ENCODE data around the gene DLX3.
A peak's percentile ranks its signal among the peaks of the same experiment; 100 is the strongest.

The DLX3 gene

DNA sequence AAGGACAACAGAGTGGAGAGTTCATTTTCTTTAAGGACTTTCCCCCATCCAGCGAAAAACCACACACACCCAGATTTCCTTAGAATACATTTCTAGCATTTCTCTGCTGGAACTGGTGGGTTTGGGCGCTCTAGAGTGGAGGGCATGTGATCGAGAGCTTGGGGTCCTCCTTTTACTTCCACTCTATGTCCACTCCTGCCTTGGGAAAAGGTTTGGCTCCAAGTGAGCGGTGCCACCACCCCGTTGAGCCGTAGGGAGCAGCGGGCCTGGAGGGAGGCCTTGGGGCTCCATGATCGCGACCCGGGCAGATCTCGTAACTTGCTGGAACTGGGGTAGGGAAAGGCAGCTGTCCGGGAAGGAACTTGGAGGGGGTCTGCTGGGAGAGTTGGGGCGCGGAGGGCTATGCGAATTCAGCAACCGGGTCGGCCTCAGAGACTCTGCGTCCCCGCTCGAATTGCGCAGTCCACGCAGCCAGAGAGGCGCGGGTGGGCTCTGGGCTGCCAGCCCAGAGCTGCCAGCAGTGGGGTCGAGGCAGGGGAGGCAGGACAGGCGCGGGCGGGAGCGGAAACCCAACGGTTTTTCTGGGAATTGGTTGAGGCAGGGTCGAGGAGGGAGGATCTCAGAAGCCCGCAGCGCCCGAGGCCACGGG, 23.7 kb downstream of the DLX3 start:
- no peak for DNase-seq

DNA sequence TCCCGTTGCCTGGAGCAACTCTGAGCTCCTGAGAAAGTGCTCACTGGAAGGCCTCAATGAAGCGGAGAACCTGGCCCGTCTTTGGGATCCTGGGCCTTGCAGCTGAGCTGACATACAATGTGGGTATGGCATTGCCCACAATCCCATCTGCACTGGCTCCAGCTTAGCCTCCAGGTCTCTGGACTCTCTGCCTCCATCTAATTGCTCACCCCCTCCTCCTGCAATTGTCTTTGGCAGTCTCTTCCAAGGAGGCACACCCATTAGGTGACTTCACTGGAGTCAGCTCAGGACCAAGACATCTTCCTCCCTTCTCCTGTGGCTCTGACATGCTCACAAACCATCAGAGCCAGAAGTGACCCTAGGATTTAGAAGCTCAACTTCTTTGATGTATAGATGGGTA, 24.5 kb downstream of the DLX3 start:
- no peak for DNase-seq

DNA sequence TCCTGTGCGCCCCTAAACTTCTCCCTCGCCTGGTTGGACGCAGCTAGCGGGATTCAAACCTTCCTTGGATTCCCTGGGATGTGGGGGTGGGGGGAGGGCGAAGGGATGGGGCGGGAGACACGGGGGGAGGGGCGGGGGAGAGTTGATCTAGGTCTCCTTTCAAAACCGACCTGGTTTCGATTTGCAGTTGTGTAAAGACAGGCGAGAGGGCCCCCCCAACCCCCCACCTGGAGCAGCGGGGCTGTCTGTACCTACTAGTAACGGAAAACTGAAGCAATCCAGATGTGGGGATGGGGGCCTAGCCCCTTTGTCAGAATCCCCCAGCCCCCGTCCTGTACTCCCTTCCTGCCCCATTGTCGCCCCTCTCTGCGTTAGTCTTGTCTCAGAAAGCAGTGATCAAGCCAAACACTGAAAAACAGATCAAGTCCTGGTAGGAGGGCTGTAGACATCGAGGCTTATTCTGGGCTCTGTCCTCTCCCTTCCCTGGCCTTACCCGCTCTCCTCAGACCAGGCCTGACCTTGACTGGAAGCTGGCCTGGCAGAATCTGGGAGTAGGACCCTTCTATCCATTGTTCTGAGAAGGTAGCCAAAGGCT, 25.1 kb downstream of the DLX3 start:
- no peak for DNase-seq

DNA sequence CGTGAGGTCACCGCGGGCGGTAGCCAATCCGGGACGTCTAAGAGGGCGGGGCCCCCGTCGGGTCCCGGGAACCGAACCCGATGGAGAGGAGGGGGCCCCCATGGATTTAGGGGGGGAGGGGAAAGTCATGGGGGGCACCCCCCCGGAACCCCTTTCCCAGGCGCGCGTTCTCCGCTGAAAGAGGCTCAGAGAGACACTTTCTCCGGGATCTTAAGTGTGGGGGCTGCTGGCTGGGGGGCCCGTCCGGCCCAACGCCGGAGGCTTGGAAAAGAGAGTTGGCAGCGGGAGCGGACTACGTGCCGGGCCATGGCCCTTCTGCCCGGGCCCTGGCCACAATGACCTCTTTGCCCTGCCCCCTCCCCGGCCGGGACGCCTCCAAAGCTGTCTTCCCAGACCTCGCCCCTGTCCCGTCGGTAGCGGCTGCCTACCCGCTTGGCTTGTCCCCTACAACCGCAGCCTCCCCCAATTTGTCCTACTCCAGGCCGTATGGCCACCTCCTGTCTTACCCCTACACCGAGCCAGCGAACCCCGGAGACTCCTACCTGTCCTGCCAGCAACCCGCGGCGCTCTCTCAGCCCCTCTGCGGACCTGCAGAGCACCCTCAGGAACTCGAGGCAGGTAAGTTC, 25.8 kb downstream of the DLX3 start, which contains the start of gene DLX4:
TSS of gene DLX4 (plus strand) at position 57 of the 626 bp plus-strand sequence. CDS start at position 336, 279 bp downstream.
- DNase-seq, result no peak

DNA sequence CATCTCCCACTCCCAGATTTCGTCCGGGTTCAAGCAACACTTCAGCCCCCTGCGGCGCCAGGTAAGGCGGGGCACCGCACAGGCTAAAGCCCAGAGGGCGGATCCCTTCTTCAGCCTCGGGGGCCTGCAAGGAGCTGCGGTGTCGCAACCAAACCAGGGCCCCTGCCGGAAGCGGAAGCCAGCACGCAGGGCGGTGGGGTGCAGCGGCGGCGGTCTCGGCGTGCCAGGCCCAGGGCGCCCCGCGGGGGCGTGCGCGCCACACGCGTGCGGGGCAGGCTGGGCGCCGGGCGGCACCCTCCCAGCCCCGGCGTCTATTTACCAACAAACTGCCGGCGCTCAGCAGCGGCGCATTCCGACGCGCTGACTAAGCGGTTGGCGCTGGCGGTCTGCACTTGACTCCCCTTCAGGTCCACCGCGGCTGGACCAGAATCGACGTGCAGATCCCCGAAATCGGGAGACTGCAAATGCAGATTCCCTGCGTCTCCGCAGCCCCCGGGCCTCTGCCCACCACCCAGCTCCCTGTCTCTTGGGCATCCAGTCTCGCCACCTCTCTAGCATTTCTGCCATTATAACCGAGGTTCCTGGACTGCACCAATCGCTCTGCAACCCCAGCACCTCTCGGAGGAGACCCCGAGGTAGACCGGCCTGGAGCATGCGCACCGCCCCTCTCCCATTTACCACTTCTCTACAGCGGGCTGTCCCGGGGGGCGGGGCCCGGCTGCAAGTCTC, 26.5 kb downstream of the DLX3 start:
- peak in 3 of 4 experiments; percentile 34 to 56 (median 54) for DNase-seq

DNA sequence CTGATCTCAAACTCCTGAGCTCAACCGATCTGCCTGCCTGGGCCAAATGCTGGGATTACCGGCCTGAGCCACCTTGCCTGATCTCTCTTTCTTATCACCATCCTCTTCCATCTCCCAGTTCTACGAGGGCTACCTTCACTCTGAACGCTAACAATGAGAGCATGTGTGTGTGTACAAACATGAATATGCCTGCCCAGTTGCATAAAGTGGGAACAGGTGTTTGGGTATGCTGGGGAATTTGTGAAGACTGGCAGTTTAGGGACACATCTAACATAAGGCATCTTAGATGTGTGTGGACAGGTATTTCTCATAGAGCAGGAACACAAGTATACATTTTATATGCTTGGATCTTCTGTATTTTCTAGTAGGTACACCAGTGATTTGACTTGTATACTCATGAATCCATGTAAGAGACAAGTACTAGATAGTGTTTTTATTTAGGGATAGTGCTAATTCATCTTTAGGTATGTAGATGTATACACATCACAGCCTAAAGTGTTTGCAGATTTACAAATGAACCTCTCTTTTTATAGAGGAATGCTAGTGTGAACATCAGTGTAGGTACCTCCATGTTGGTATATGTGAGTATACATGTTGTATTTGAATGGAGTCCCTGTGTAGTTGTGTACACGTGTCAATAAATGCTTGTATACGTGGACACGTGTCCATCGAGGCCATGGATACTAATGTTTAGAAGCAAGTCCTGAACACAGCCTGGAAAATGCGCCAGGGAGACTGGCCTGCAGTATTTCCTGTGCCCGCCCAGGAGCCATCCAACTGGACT, 27.2 kb downstream of the DLX3 start:
- no peak for DNase-seq

DNA sequence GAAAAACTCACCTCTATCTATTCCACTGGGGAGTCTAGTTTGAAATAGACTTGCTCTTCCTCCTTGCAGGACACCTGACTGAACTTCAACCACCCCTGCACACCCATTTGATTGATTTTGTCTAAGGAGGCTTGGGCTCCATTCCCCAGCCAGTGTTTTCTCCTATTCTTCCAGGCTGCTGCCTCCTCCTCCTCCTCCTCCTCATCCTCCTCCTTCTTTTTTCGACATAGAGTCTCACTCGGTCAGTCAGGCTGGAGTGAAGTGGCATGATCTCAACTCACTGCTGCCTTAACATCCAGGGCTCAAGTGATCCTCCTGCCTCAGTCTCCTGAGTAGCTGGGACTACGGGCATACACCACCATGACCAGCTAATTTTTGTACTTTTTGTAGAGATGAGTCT, 27.8 kb downstream of the DLX3 start:
- no peak for DNase-seq

DNA sequence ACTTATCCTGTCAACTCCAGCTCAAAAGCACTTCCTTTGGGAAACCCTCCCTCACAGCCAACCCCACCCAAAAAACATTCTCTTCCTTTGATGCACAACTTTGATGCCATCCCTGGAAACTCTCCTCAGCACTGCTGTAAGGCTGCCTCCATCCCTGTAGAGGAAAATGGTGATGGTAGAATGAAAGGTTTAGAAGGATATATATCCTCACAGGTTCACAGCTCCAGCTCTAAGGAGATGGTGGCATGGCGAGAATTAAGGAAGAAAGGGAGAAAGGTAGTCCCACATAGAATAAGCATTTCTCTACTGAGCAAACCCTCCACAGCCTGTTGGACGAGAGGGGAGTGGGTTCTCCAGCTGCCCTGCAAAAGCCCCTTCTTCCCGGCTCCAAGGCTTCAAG, 28.3 kb downstream of the DLX3 start:
- no peak for DNase-seq

DNA sequence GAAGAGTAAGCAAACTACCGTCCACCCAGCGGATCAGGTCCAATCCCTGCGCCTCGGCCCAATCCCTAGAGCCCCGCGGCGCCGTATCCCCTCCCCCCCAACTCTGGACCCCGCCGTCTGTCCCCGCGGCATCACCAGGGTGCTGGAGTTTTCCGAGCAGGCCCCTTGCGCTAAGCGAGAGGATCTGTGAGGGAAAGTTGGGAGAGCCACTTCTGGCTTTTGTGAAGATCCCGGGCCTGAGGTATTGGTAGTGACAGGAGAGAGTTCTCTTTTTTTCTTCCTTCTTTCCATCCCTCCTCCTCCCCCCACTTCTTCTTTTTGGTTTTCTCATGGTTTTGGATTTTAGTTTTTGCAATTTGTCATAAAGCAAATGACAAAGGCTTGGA, 29.5 kb downstream of the DLX3 start:
- DNase-seq, result no peak

DNA sequence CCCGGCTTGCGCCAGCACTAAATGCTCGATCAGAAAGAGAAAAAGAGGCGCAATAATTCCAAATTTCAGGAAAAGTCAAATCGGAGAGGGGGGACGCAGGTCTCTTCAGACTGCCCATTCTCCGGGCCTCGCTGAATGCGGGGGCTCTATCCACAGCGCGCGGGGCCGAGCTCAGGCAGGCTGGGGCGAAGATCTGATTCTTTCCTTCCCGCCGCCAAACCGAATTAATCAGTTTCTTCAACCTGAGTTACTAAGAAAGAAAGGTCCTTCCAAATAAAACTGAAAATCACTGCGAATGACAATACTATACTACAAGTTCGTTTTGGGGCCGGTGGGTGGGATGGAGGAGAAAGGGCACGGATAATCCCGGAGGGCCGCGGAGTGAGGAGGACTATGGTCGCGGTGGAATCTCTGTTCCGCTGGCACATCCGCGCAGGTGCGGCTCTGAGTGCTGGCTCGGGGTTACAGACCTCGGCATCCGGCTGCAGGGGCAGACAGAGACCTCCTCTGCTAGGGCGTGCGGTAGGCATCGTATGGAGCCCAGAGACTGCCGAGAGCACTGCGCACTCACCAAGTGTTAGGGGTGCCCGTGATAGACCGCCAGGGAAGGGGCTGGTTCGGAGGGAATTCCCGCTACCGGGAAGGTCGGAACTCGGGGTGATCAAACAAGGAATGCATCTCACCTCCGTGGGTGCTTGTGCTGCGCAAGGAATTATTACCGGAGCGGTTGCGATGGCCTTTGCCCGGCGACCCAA, 30.1 kb downstream of the DLX3 start:
- DNase-seq, result peak in 2 of 4 experiments; percentile 15 to 25

DNA sequence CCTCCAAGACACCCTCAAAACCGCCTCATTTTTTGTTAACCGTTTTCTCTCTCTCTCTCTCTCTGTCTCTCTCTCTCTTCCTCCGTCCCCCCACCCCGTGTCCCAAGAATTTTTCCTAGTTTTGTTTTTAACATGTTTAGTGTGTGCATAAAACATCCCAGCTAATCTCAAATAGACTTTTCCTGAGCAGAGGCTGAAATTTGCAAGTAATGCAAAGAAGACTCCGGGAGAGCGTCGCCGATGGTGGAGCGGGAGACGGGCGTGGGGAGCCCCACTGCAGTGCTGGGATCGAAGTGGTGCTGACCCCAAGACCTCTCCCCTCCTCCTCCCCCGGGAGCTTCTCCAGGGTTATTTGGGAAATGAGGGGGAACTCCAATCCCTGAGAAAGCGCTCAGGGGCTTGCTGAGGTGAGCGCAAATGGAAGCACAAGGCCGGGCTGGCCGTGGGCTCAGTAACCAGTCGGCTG, 30.7 kb downstream of the DLX3 start:
- no peak for DNase-seq

DNA sequence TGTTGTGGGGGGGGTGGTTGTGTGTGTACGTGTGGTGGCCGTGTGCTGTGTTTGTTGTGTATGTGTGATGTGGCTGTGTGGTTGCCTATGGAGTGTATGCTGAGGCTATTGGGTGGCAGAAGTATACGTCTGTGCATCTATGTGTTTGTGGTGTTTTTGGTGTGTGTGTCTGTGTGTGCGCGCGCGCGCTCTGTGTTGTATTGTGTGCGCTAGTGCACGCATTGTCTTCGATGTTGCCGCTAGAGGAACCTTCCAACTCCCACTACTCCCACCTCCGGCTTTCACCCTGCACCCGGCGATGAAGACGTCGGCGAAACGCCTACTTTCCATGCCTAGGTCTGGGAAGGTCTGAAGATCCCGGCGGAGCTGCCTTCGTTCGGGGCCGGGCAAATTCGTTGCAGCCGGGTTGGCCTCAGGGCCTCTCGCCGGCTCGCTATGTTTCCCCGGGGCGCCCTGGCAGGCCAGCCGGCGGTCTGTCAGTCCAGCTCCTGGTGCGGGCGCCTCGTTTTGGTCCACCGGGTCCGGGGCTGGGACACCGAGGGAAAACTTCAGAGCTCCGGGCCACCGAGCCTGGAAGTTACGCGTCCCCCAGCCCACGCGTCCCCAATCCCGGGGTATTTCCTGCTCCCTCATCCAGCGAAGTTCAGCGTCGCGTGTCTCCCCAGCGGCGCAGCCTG, 31.3 kb downstream of the DLX3 start:
- DNase-seq, result no peak

DNA sequence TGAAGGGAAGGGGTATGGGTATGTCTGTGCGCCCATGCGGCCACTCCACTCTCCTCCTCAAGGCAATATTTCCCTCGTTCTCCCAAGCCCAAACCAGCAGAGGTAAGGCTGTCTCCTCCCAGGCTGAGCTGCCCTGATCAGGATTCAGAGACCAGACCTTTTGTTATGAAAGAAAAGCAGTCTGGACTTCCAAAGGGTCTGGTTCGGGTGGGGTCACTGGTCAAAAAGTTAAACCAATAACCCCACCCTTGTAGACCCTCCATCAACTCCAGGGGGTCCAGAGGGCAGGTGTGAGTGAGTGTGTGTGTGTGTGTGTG, 31.8 kb downstream of the DLX3 start:
- no peak for DNase-seq

DNA sequence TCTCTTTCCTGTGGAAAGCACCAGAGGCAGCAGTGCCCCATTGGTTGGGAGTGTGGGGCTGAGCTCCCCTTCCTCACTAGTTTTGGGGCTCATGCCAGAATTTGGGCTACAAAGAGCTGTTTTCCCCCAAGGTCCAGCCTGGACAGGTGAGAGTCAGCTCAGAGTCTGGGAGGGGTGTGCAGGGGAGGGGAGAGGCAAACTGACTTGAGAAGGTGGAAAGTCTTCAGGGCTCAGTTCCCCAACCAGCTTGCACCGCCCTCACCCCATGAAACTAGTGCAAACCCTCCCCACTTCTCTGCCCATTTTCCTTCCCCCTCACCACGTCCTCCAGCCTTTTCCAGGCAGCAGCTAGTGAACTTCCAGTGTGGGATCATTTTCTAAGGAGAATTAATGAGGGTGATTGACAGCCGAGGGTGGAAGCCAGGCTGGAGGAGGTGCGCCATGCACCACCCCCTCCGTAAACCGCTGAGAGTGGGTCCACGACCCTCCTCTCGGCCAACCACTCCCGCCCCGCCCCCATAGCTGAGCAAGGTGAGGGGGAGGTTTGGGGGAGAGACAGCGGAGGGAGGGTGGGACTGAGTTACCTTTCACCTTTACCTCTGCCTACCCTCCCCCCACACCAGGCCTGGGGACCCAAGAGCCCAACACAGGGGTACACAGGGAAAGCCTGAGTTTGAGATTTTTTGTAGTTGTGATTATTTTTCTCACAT, 32.3 kb downstream of the DLX3 start:
- DNase-seq, result no peak

DNA sequence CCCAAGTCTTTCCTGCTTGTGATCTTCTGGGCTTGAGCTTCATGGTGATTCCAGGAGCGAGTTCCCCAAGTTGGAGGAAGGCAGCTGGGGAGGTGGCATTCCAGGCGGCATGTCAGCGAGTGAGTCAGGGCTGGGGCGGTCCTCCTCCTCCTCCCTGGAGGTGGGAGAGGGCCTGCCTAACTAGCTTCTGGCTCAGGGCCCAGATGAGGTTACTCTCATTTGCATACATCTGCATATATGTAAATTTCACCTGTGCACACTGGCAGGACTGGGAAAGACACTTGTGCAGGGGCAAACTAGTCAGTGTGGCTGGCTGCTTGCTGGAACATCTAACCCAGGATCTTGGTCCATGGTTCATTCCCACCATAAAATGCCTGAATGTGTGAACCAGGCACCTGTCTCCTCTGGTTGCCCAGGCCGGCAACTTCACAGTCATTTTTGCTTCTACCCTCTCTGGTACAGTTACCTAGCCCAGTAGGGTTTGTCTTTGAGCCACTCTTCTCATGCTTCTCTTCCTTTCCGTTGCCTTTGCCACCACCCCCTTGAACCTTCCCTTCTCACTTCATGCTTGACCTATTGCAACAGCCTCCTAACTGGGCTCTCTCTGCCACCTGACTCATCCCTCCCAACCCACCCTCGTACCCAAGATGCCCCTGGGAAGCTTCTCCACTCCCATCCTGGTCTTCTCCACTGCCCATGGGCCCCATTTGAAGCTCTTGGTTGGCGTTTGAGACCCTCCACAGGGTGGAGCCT, 35.7 kb downstream of the DLX3 start:
- no peak for DNase-seq

DNA sequence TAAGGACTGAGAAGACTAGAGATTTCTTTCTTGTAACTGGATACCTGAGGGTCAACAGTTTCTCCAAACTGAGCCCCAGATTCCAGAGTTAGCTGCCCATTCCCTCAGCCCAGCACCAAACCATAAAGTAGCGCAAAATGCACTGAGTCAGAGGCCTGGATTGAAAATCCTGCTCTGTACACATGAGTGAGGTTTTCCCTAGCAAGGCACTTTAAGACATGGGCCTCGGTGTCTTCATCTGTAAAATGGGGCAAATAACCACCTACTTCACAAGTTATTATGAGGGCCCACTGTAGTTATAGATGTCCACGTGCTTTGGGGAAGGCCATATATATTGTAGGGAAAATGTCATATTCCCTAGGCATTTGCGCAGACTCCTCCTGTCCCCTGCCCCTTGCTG, 36.3 kb downstream of the DLX3 start:
- no peak for DNase-seq

DNA sequence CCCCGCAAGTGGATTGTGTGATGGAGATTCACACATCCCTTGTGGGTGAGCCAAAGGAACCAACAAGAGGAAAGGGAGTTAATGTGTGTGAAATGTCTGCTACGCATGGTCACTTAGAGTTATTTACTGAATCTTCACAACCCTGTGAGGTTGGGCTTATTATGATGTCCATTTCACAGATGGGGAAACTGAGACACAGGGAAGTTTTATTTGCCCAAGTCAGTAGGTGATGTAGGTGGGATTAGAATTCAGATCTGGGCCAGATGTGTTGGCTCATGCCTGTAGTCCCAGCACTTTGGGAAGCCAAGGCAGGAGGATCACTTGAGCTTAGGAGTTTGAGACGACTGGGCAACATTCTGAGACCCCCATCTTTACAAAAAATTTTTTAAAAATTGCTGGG, 37.7 kb downstream of the DLX3 start:
- DNase-seq, result no peak

DNA sequence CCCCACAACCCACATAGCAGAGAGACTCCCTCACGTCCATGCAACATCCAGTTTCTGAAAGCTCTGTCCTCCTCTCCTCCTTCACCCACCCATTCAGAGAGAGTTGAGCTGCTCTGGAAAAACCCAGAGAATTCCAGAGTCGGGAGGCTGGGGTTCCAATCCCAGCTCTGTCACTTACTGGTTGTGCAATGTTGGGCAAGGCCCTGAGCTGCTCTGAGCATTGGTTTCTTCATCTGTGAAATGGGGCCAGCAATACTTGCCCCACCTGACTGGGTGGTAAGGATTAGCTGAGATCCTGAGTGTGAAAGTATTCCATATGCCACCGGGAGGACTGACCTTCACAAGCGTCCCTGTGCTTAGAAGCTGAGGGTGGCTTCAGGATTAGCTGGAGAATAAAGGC, 38.2 kb downstream of the DLX3 start:
- DNase-seq, result no peak

DNA sequence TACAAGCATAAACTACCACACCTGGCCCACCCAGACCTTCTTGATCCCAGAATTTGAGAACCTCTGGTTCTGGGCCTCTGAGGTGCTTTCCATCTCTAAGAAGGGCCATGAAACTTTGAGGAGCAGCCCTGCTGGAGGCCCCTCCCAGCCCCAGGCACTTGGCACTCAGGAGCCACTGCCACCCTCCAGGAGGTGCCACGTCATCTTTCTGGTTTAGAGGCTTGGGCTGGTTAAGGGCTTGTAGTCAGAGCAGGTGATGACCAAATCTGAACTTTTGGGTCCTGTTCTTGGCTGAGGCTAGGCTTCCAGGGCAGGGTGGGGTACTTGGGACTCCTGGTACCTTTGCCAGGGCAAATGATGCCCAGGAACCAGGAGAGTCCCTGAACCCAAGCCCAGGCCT, 39.9 kb downstream of the DLX3 start:
- no peak for DNase-seq

DNA sequence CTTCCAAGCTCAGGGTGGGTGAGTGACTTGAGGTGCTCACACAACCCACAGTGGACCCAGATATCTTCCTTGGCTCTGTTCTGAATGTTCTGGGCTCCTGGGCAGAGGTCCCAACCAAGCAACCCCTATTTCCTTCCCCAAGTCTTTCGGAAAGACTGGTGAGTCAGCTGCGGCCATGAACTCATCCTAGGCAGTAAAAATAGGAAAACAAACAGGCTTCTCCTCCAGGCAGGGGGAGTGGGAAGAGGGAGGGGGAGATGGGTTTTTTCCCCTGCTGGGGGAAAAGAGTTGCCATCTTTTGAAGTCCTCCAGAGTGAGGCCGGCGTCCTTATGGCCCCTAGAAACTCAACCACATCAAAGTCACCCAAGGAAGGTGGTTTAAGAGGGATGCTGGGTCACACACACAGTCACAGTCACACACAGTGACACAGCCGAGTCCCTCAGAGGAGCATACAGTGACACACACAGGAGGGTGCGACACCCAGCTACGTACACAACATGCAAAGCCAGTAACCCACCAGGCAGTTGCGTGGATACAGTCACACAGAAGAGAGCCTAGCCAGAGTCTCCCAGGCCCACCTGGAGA, 42.0 kb downstream of the DLX3 start:
- no peak for DNase-seq

All from activated CD4-positive, CD25-positive, alpha-beta regulatory T cell (primary cell).